ENCODE results near the gene GRHL3.

GRHL3 gene

DNA sequence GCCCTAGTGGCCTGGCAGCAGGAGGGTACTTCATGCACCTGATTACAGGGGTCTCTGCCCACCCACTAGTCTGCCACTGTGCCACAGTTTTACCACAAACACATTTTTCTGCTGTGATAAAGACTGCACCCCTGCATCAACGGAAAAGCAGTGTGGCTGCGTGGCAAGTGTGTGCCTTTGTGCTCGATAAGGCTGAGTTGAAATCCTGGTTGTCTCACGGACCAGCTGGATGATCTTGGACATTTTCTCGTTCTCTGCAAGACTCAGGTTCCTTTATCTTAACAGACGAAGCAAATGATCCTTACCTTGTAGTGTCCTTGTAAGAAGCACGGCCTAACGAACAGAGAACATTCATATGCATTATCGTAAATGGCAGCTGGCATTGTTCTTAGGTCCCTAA, 10.2 kb downstream of the GRHL3 start:
- no peak overlapping the region for H3K4me3 ChIP-seq (replicated peaks in 1 of 2; ENCODE audit: low read depth in 2 of 2, low read length in 2 of 2)
- no peak for DNase-seq (ENCODE audit: low read depth in 2 of 2)
- TF ChIP-seq, protein P1, sequence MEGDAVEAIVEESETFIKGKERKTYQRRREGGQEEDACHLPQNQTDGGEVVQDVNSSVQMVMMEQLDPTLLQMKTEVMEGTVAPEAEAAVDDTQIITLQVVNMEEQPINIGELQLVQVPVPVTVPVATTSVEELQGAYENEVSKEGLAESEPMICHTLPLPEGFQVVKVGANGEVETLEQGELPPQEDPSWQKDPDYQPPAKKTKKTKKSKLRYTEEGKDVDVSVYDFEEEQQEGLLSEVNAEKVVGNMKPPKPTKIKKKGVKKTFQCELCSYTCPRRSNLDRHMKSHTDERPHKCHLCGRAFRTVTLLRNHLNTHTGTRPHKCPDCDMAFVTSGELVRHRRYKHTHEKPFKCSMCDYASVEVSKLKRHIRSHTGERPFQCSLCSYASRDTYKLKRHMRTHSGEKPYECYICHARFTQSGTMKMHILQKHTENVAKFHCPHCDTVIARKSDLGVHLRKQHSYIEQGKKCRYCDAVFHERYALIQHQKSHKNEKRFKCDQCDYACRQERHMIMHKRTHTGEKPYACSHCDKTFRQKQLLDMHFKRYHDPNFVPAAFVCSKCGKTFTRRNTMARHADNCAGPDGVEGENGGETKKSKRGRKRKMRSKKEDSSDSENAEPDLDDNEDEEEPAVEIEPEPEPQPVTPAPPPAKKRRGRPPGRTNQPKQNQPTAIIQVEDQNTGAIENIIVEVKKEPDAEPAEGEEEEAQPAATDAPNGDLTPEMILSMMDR (IDR thresholded peaks at IDR 0.05; ENCODE audit: low read depth, low read length): no peak

DNA sequence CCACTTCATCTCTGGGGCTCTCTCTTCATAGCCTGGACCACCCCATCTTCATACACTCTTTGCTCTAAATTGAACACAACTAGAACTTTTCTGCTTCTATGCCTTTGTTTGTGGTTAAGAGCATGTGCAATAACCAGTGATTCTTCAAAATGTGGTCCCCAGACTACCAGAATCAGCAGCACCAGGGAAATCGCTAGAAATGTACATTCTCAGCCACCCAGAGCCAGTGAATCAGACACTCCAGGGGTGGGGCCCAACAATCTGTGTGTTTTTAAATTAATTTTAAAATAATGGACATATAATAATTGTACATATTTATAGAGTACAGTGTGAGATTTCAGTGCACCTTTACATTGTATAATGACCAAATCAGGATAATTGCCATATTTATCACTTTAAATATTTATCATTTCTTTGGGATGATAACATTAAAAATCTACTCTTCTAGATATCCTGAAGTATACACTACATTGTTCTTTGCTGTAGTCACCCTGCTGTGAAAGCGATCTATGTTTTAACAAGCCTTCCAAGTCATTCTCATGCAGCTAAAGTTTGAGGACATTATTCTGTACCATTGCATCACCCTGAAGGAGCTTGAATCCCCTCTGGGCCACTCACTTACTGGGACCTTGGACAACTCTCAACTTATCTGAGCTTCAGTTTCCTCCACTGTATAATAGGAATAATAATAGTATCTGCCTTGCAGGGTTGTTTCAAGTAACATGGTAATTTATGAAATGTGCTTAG, 10.8 kb downstream of the GRHL3 start:
- TF ChIP-seq, protein P1 (IDR thresholded peaks at IDR 0.05; ENCODE audit: low read depth, low read length): no peak
- peak; percentile 37 to 79 for DNase-seq (ENCODE audit: low read depth in 2 of 2)
- H3K4me3 ChIP-seq (replicated peaks in 1 of 2; ENCODE audit: low read depth in 2 of 2, low read length in 2 of 2): no peak overlapping the region

DNA sequence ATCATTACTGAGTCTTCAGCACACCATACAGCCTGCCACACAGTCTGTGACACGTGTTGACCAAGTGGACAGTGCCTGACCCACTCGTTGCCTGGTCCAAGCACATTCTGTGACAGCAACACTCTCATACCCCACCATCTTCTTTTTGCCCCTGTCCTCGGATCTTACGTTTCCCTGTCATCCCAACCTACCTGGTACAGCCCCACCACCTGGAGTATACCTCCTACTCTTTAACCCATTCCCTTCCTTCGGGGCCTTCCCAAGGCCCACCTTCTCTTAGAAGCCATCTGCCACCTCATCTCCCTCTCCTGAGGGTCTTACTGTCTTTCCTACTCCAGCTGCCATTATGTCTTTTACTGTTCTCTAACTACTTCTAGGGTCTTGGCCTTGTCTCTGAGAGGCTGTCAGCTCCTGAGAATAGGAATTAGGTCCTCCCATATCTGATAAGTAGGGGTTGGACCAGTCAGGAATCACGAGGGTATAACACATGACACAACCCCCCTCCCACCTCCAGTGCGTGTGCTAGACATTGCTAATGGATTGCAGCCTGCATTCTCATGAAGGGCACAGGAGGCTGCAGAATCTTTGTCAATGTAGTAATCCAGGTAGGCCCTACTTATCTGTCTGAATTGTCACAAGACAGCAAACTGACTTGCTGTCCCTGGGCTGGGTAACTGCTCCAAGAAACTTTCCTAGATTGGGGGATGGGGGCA, 13.0 kb downstream of the GRHL3 start:
- no peak for DNase-seq (ENCODE audit: low read depth in 2 of 2)
- H3K4me3 ChIP-seq (replicated peaks in 1 of 2; ENCODE audit: low read depth in 2 of 2, low read length in 2 of 2): no peak overlapping the region
- TF ChIP-seq, protein P1 (IDR thresholded peaks at IDR 0.05; ENCODE audit: low read depth, low read length): no peak

DNA sequence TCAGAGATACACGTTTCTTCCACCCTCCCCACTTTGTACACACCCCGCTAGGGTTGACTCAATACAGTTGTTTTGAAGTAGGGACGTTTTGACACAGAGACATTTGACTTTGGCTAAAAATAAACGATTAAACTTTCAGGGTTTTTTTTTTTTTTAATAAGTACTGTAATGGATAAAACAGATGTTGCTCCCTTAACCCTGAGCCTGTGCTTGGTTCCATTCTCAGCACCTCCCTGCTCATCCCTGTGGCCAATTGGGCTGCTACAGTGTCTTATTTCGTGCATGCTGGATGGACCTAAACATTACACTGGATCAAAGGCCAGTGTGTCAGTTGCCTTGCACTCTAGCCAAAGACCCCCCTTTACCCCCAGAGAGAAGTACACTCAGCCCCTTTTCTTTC, 16.9 kb downstream of the GRHL3 start:
- H3K4me3 ChIP-seq (replicated peaks in 1 of 2; ENCODE audit: low read depth in 2 of 2, low read length in 2 of 2): no peak overlapping the region
- TF ChIP-seq, protein P1 (IDR thresholded peaks at IDR 0.05; ENCODE audit: low read depth, low read length): no peak
- no peak for DNase-seq (ENCODE audit: low read depth in 2 of 2)

DNA sequence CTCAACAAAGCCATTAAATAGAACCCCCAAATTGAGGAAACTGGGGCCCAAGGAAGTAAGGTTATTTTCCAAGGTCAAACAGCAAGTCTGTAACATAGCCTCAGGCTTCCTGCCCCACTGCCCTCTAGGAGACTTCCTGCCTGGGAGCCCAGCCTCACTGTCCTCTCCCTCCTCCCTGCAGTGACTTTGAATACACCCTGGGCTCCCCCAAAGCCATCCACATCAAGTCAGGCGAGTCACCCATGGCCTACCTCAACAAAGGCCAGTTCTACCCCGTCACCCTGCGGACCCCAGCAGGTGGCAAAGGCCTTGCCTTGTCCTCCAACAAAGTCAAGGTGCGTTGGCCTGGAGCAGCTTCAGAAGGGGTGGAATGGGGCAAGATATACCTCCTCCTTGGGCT, 18.3 kb downstream of the GRHL3 start:
- H3K4me3 ChIP-seq (replicated peaks in 1 of 2; ENCODE audit: low read depth in 2 of 2, low read length in 2 of 2): no peak overlapping the region
- DNase-seq (ENCODE audit: low read depth in 2 of 2): no peak
- TF ChIP-seq, protein P1 (IDR thresholded peaks at IDR 0.05; ENCODE audit: low read depth, low read length): no peak

DNA sequence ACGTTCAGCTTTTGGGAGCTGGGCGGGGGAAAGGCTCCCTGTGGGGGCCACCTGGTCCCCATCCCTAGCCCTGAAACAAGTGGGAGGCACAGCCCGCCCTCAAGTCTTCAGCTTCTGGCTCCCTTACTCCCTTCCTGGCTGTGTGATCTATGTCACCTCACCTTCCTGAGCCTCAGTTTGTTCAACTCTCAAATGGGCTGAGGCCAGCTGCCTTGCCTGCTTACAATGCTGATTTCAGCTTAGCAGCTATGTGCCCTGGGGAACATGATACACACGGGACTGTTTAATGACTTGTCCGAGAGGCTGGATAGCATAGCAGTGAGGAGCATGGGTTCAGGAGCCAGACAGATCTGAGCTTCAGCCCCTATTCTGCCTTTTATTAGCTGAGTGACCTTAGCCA, 19.3 kb downstream of the GRHL3 start:
- no peak for DNase-seq (ENCODE audit: low read depth in 2 of 2)
- no peak overlapping the region for H3K4me3 ChIP-seq (replicated peaks in 1 of 2; ENCODE audit: low read depth in 2 of 2, low read length in 2 of 2)
- TF ChIP-seq, protein P1 (IDR thresholded peaks at IDR 0.05; ENCODE audit: low read depth, low read length): no peak

All from cardiac fibroblast (primary cell).